BJ (cell line): ENCODE results near the gene RAB38. TPM values are rescaled to one million over a fixed set of nuclear protein-coding genes. Genes with fewer than 3 reads are reported as not detected.

Source experiments
- CTCF ChIA-PET: fragments of 350-600 bp; formaldehyde crosslinking; extraction: SDS; loops from one replicate; lab custom pipeline; 2021; ENCODE audit warnings: antibody characterized with exemption, inconsistent platforms; lab: Yijun Ruan, JAX
- POLR2A ChIA-PET: fragments of 300-600 bp; sonication (Branson Sonifier 250); formaldehyde crosslinking; extraction: SDS; loops from one replicate; lab custom pipeline; 2021; ENCODE audit warnings: antibody characterized with exemption; lab: Charles Lee
- DNase-seq: peaks from one replicate; pipeline ENCODE4 v3.0.0-alpha.2; 2011; ENCODE audit warnings: low read depth
- H3K27me3 ChIP-seq: 2 replicates; pipeline ENCODE4 v1.6.0; 2011; ENCODE audit warnings: low read length; ENCODE audit not compliant: control insufficient read depth, insufficient read depth
- H3K36me3 ChIP-seq: 2 replicates; pipeline ENCODE4 v1.5.1; 2011; ENCODE audit warnings: low read length; ENCODE audit not compliant: control insufficient read depth, insufficient read depth
- H3K4me3 ChIP-seq: 2 replicates; pipeline ENCODE4 v1.5.1; 2011; ENCODE audit warnings: low read depth, mild to moderate bottlenecking, control low read depth, low read length
- CTCF ChIP-seq: IDR thresholded peaks from 2 replicates; pipeline ENCODE4 v1.5.1; 2011; ENCODE audit warnings: low read depth, mild to moderate bottlenecking, control low read depth, inconsistent platforms, low read length, moderate library complexity; ENCODE audit not compliant: insufficient read depth
- polyA plus RNA-seq: library from polyadenylated mRNA; depleted of rRNA; stranded (reverse); fragments of >200 nt; gene quantifications from 2 replicates; pipeline ENCODE4 v1.2.3, GENCODE V29; 2011; rRNA removed
- small RNA-seq: library from RNA; depleted of rRNA; stranded (forward); fragments of <200 nt; gene quantifications from one replicate; pipeline ENCODE3, GENCODE V24; 2012; ENCODE audit warnings: low replicate concordance, low read depth; ENCODE audit not compliant: insufficient read length

Gene RAB38
- polyA plus RNA-seq, 1 experiment: 4.9 TPM

- H3K27me3 ChIP-seq: no peaks in the 10 kb centered on the region
- DNase-seq: no peak
- no peak overlapping the region for H3K4me3 ChIP-seq
- no peaks in the 10 kb centered on the region for H3K36me3 ChIP-seq
- no peak for TF ChIP-seq CTCF
- ChIA-PET CTCF (no interaction called here), POLR2A (no interaction called here)
Observed at GRCh38 chr11:88064097-88064705, 111.0 kb downstream of the RAB38 start.

Small RNAs within 50 kb of the gene (small RNA-seq; reads per million reads assigned to genes)
- not detected for gene MIR3166
- not detected for gene RF00019

Other genes starting within 250 kb of the RAB38 start
- gene CTSC, start 162.3 kb upstream of the RAB38 start, polyA plus RNA-seq: 175 and 224 TPM in 2 replicates